Activated naive CD4-positive, alpha-beta T cell treated with anti-CD3 and anti-CD28 coated beads, Interleukin-2, amount 10 ng/mL, durations not matched to agents 5 hours and 36 hours (primary cell): ENCODE results near the gene CSK. TPM values are rescaled to one million over a fixed set of nuclear protein-coding genes. Genes with fewer than 3 reads are reported as not detected.

Source experiments
- microRNA-seq: library from miRNA; unstranded; fragments of <30 nt; microRNA quantifications from one replicate; pipeline ENCODE4 v1.2.0, GENCODE V29; 2022; ENCODE audit warnings: borderline microRNAs expressed, borderline replicate concordance
- total RNA-seq, 2 experiments: library from RNA; stranded (reverse); gene quantifications; one replicate each; pipeline ENCODE4 v1.2.3, GENCODE V29; 2021

Gene CSK
- 100 to 1,000 TPM; 313 to 324 TPM for total RNA-seq

DNA sequence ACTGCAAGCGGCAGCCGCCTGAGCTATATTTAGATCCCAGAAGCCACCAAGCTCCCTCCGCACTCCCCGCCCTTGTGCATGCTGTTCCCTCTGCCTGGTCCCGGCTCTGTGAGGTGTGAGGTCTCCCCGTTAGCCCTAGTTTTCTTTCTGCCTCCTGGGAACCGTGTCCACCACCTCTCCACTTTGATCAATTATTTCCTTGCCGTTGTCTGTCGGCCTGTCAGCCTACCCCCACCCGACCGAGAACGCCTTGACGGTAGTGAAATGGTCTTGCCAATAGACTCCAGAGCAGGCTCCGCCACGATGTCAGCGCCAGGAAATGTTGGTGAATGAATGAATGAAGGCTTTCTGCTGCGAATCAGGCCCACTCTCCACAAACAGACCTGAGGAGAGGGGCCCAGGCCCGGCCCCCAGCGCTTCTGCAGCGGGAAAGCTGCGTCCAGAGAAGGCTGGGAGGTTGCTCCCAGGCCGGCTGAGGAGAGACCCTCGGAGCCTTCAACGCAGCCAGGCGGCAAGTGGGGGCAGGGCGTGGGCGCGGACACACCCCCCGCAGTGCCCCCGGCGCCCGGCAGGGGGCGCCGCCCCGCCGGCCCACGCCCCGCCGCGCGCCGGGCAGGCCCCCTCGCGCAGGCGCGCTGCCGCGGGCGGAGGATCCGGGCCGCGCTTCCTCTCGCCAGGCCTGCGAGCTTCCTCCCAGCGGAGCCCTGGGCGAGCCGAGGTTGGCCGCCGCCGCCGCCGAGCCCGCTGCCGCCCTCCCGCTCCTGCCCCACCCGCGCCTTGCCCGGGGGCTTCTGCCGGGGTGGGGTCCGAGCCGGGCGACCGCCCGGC is at the start of gene CSK:
CSK (plus strand) TSS at position 650 of the 828 bp plus-strand sequence. CDS start 16,218 bp downstream, outside the sequence.

DNA sequence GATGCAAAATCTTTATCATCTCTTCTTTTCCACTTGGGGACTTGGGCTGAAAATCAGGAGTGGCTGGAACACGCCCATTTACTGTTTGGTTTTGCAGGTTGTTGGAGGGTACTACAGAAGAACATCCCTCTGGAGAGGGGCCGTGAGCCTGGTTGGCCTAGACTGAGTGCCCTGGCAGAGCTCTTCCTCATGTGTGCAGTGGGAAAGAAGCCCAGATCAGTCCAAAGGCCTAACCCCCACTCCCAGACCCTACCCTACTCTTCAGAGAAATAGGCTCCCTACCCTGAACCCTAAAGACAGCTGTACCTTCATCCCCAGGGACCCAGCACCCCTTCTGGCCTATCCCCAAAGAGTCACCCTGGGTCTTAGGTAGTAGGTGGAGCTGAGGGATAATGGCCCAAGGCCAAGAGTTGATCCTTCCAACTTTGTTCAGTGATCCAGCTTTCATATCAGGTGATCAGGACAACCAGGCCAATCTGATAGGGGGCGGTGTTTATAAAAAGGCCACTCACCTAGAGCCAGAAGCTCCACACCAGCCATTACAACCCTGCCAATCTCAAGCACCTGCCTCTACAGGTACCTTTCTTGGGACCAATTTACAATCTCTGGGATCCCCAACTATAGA is 33.4 kb upstream of the CSK start, which contains the start of gene CYP1A2:
CYP1A2 (plus strand) TSS at position 524 of the 625 bp plus-strand sequence. CDS start 894 bp downstream, outside the sequence.

DNA sequence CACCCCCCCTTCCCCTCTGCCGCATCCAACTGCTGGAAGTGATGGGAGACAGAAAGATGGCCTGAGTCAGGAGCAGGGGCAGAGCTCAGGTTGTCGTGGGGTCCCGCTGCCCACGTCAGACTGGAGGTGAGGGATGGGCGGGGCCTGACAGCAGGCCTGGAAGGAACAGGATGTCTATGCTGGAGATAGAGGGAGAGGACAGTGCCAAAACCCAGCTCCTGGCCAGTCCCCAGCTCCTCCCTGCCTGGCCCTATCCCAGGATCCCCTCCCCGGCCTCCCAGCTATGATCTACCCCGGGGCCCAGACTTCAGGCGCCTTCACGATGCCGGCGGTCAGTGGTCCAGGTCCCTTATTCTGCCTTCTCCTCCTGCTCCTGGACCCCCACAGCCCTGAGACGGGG is 30.7 kb downstream of the CSK start, which contains the start of gene LMAN1L:
LMAN1L (plus strand) TSS at position 303 of the 400 bp plus-strand sequence; CDS start at position 323, 20 bp downstream.

DNA sequence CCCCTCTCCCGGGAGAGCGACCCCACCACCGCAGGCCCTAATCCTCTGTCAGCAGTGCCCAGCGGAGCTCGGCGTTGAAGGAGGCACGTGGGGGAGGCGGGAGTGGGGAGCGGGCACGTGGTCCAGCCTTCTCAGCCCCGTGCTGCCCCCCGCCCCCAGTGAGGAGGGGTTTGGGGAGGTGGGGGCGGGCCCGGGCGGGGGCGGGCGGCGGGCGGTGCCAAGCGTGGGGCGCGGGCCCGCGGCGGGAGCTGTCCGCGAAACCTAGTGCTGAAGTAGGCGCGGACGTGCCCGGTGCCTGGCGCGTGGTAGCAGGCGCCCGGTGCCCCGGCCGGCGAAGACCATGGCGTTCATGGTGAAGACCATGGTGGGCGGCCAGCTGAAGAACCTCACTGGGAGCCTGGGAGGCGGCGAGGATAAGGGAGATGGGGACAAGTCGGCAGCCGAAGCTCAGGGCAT is 44.5 kb downstream of the CSK start, which contains the start of gene CPLX3:
CPLX3 (plus strand) TSS at position 264 of the 456 bp plus-strand sequence; CDS start at position 341, 77 bp downstream.

DNA sequence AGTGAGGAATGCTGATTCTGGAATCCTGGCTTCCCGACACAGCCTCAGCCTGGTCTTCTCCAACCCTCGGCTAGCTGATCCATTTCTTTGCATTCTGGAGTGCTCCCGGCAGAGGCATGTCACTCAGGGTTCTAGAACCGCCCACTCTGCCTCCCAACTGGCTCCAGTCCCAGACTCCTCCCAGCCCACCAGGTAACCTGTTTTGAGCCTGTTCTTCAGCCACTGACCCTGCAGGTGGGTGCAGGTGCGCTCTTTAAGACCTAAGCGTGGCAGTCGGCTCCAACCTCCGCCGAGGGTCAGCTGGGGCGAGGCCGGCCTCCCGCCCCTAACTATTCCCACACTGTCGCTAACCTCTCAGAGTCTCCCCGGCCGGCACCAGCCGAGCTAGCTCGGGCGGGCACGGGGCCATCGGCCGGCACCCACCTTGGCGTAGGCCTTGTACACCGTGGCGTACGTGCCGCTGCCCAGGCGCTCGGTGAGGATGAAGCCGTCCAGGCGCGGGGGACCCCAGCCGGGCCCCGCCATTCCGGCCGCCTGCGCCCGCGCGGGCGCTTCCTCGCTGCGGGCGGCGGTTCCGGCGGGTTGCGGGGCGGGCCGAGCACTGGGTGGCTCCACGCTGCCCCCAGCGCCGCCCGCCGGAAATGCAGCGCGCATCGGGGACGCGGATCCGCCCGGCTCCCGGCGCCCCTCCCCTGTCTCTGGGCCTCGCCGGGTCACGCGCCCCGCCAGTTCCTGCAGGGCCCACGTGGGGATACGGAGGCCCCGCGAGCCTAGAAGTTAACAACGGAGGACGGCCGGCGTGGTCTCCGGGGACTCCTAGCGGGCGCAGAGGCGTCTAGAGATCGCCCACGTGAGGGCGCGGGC is 60.9 kb downstream of the CSK start, which contains the start of gene ULK3:
ULK3 (minus strand) TSS at position 576 of the 864 bp plus-strand sequence; CDS start at position 525, 51 bp downstream.

Small RNAs within 50 kb of the gene (microRNA-seq; reads per million reads assigned to microRNA genes)
- not detected for gene MIR4513
- gene MIR6882, result 2.3 reads per million, percentile 6 among the genes with 10 or more reads in this experiment

Other genes with a start within 250 kb of the CSK start
- 10 to 100 TPM; 36.5 to 39.2 TPM for gene ARID3B, start 240.9 kb upstream of the CSK start, total RNA-seq
- 100 to 1,000 TPM; 122 to 125 TPM for gene CLK3, start 166.2 kb upstream of the CSK start, total RNA-seq
- 10 to 100 TPM; 37.0 to 38.7 TPM for gene EDC3, start 86.1 kb upstream of the CSK start, total RNA-seq
- gene CYP1A1, start 56.6 kb upstream of the CSK start, total RNA-seq, result 1 to 10 TPM; 5.6 to 6.0 TPM
- gene CYP1A2, start 33.2 kb upstream of the CSK start, total RNA-seq, result not detected
- under 1 TPM; 0.38 to 0.67 TPM for gene LMAN1L, start 30.8 kb downstream of the CSK start, total RNA-seq
- gene CPLX3, start 44.5 kb downstream of the CSK start, total RNA-seq, result under 1 TPM in 1 of 2 experiments, not detected in 1; 0.12 TPM
- 10 to 100 TPM; 67.0 to 71.4 TPM for gene ULK3, start 61.1 kb downstream of the CSK start, total RNA-seq
- gene SCAMP2, start 91.3 kb downstream of the CSK start, total RNA-seq, result 100 to 1,000 TPM; 106 to 111 TPM
- gene MPI, start 108.0 kb downstream of the CSK start, total RNA-seq, result 10 to 100 TPM; 94.1 to 99.3 TPM
- 10 to 100 TPM; 83.6 to 89.5 TPM for gene FAM219B, start 124.8 kb downstream of the CSK start, total RNA-seq
- gene COX5A, start 156.0 kb downstream of the CSK start, total RNA-seq, result 100 to 1,000 TPM; 209 to 216 TPM
- 1 to 10 TPM; 5.5 to 5.7 TPM for gene RPP25, start 174.7 kb downstream of the CSK start, total RNA-seq
- gene SCAMP5, start 213.5 kb downstream of the CSK start, total RNA-seq, result under 1 TPM; 0.23 to 0.24 TPM
- gene PPCDC, start 241.5 kb downstream of the CSK start, total RNA-seq, result 10 to 100 TPM; 16.2 to 16.8 TPM